ENCODE data around the gene RAB33A. TPM values are rescaled to one million over a fixed set of nuclear protein-coding genes. Genes with fewer than 3 reads are reported as not detected.

The RAB33A gene
- total and polyA plus RNA-seq, 9 of the 15 experiments (the other 6 are each of a cell fraction or from before 2014, with no cell fraction given): 0.04 to 0.20 (median 0.06) TPM; not detected in 4

GRCh38 chrX:130174937-130175336 lies 3.2 kb downstream of the RAB33A start:
- no peaks in the 10 kb centered on the region; the same call in 1 of the 2 replicates for H3K9me3 ChIP-seq (replicated peaks; ENCODE audit: control insufficient read depth, insufficient read depth, low read depth, low read length)
- WGBS (ENCODE audit: insufficient coverage, low coverage, missing lambda C conversion rate): 94% methylated on average over 2 of the region's 2 CpGs
- no peaks in the 10 kb centered on the region for H3K79me2 ChIP-seq (ENCODE audit: control insufficient read depth, insufficient read depth, low read length)
- intact Hi-C loops (cut with micrococcal nuclease): loop anchor here (5.0 kb wide), 1 partner anchor 93 kb away; no protein-coding TSS in a partner anchor
- TF ChIP-seq NR2C1 (IDR thresholded peaks at IDR 0.05): no peak
- no peak for TF ChIP-seq NR2C1 (tag; IDR thresholded peaks at IDR 0.05)
- TF ChIP-seq NFE2 (IDR thresholded peaks at IDR 0.05; ENCODE audit: low read depth): no peak
- TF ChIP-seq SMARCA5 (IDR thresholded peaks at IDR 0.05): peak; percentile 81; the same call in 1 of the 2 replicates
- peak; percentile 74; the same call in 1 of the 2 replicates for TF ChIP-seq HDAC2 (IDR thresholded peaks at IDR 0.05)
- TF ChIP-seq BCOR (IDR thresholded peaks at IDR 0.05): peak; percentile 80; the same call in 1 of the 2 replicates
- peak in 1 of 2 experiments; percentile 43; a peak in 1 of 4 replicates for TF ChIP-seq KDM1A (IDR thresholded peaks at IDR 0.05)
- TF ChIP-seq RBM25 (IDR thresholded peaks at IDR 0.05; ENCODE audit: low read depth, low read length, severe bottlenecking): peak; percentile 99
- no peak for TF ChIP-seq STAT5B (CRISPR knock-in tag; IDR thresholded peaks at IDR 0.05)
- no peak for TF ChIP-seq PTBP1 (IDR thresholded peaks at IDR 0.05; ENCODE audit: low read depth, low read length)
- 0 out of 4 replicates have a peak, but pooled peaks of 1 of the 2 experiments have one; percentile 15 for TF ChIP-seq RCOR1 (IDR thresholded peaks at IDR 0.05; ENCODE audit: borderline replicate concordance in 1 of 2, low read depth in 2 of 2, low read length in 2 of 2)
- POLR2A ChIA-PET: interaction anchor here (1.1 kb wide), 1 partner anchor 8 kb away, joined by 4 read pairs; no protein-coding TSS in a partner anchor
- peaks cover 28 to 38% of the 10 kb centered on the region in 2 experiments for H3K4me1 ChIP-seq (replicated peaks in 1 of 2; ENCODE audit: control insufficient read depth in 2 of 2, insufficient read depth in 2 of 2, low read length in 2 of 2)
- H4K20me1 ChIP-seq (replicated peaks; ENCODE audit: control insufficient read depth, insufficient read depth, low read length): peaks cover 9% of the 10 kb centered on the region
- H3K27me3 ChIP-seq (ENCODE audit: control insufficient read depth in 2 of 2, insufficient read depth in 2 of 2, low read length in 2 of 2): no peaks in the 10 kb centered on the region
- H3K27ac ChIP-seq (ENCODE audit: extremely low read depth, low read depth, low read length): no peak overlapping the region
- H3K9ac ChIP-seq (ENCODE audit: insufficient read depth in 1 of 2, low read depth in 2 of 2, low read length in 2 of 2): no peak overlapping the region
- CTCF ChIA-PET (ENCODE audit: low intra/inter-chr PET ratio): no interaction called here
- ATAC-seq: no peak
- no TSS peak for BruUV-seq (replicated peaks)
- no peak overlapping the region for H2AFZ ChIP-seq (ENCODE audit: low read depth, low read length)
- FAIRE-seq: no peak
- no peak overlapping the region for H3K4me2 ChIP-seq (ENCODE audit: insufficient read depth, low read length)
- H3K4me3 ChIP-seq: no peak overlapping the region
- peaks cover 4% of the 10 kb centered on the region for H3K9me1 ChIP-seq (ENCODE audit: control insufficient read depth, insufficient read depth, low read length)
- in situ Hi-C loops (cut with MboI): no loop called here
- DNase-seq (ENCODE audit: extremely low read depth in 1 of 4, low spot score in 3 of 4): no peak
- no peaks in the 10 kb centered on the region for H3K36me3 ChIP-seq (ENCODE audit: control insufficient read depth, insufficient read depth, low read length)

All from K562 (cell line).